Epithelial cell of esophagus (primary cell): ENCODE measurements around the gene TMEM11.

Experiments
- DNase-seq: peaks from one replicate; pipeline ENCODE4 v3.0.0; 2010; ENCODE audit warnings: low read depth
- H3K4me3 ChIP-seq: 2 replicates; pipeline ENCODE4 v1.5.1; 2011; ENCODE audit warnings: mild to moderate bottlenecking, low read length, control low read depth
- CTCF ChIP-seq: IDR thresholded peaks from 2 replicates; pipeline ENCODE4 v1.5.1; 2011; ENCODE audit warnings: low read depth, mild to moderate bottlenecking, low read length, control low read depth, inconsistent platforms; ENCODE audit not compliant: insufficient read depth; ENCODE audit errors: missing control alignments

The TMEM11 gene

GRCh38 chr17:21252289-21252795 is 38.4 kb upstream of the TMEM11 start:
- DNase-seq = no peak
- no peak for TF ChIP-seq CTCF
- H3K4me3 ChIP-seq = peak overlapping the region; percentile 44

GRCh38 chr17:21251337-21252010 is 37.5 kb upstream of the TMEM11 start:
- no peak overlapping the region for H3K4me3 ChIP-seq
- no peak for TF ChIP-seq CTCF
- no peak for DNase-seq

- H3K4me3 ChIP-seq = no peak overlapping the region
- no peak for TF ChIP-seq CTCF
- DNase-seq = no peak
Measured at GRCh38 chr17:21250854-21251253, 36.9 kb upstream of the TMEM11 start.

- TF ChIP-seq CTCF = no peak
- no peak overlapping the region for H3K4me3 ChIP-seq
- DNase-seq = peak; percentile 24
Measured at GRCh38 chr17:21249920-21250703, 36.2 kb upstream of the TMEM11 start.

GRCh38 chr17:21249086-21249795 is 35.3 kb upstream of the TMEM11 start:
- no peak for DNase-seq
- H3K4me3 ChIP-seq = no peak overlapping the region
- no peak for TF ChIP-seq CTCF

GRCh38 chr17:21248500-21248899 is 34.5 kb upstream of the TMEM11 start:
- no peak overlapping the region for H3K4me3 ChIP-seq
- no peak for DNase-seq
- TF ChIP-seq CTCF = no peak
